NCI-H510A (cell line): ENCODE measurements around the gene PTPN6.

Source experiments
- DNase-seq: peaks from one replicate; lab custom pipeline; 2025; lab: John Stamatoyannopoulos, UW

PTPN6 gene

GRCh38 chr12:6923003-6923732 lies 28.0 kb upstream of the PTPN6 start:
- no peak for DNase-seq

- DNase-seq = no peak
Measured at GRCh38 chr12:6923851-6924250, 27.3 kb upstream of the PTPN6 start.

- DNase-seq = no peak
Measured at GRCh38 chr12:6925239-6925539, 26.0 kb upstream of the PTPN6 start.

- DNase-seq = no peak
Measured at GRCh38 chr12:6925540-6926279, 25.4 kb upstream of the PTPN6 start.

GRCh38 chr12:6927379-6928021 lies 23.7 kb upstream of the PTPN6 start, which contains the start of gene ATN1:
ATN1 (plus strand) TSS chr12:6927959; CDS start chr12:6934002, 6,043 bp downstream.
- no peak for DNase-seq

GRCh38 chr12:6928022-6928702 lies 23.0 kb upstream of the PTPN6 start:
- no peak for DNase-seq

- DNase-seq = no peak
Measured at GRCh38 chr12:6928703-6929407, 22.3 kb upstream of the PTPN6 start.

GRCh38 chr12:6929466-6930452 lies 21.4 kb upstream of the PTPN6 start:
- DNase-seq = no peak

GRCh38 chr12:6932766-6933165 lies 18.4 kb upstream of the PTPN6 start:
- DNase-seq = no peak

- no peak for DNase-seq
Measured at GRCh38 chr12:6934110-6934509, 17.0 kb upstream of the PTPN6 start.

GRCh38 chr12:6935371-6936193 lies 15.6 kb upstream of the PTPN6 start:
- no peak for DNase-seq

- no peak for DNase-seq
Measured at GRCh38 chr12:6936194-6936635, 14.9 kb upstream of the PTPN6 start.

- DNase-seq = no peak
Measured at GRCh38 chr12:6936636-6937480, 14.3 kb upstream of the PTPN6 start.

GRCh38 chr12:6937481-6938352 lies 13.4 kb upstream of the PTPN6 start:
- peak; percentile 91 for DNase-seq

GRCh38 chr12:6938353-6939190 lies 12.6 kb upstream of the PTPN6 start:
- DNase-seq = no peak

- DNase-seq = no peak
Measured at GRCh38 chr12:6939191-6939540, 12.0 kb upstream of the PTPN6 start.

- DNase-seq = no peak
Measured at GRCh38 chr12:6941267-6941666, 9.9 kb upstream of the PTPN6 start.
